Transverse colon (tissue), 3 donors: Measurements from ENCODE around the gene ROPN1B.

Source experiments
- EP300 ChIP-seq: sonication (generic); formaldehyde crosslinking; IDR thresholded peaks from one replicate; pipeline ENCODE4 v1.6.1; 2017; ENCODE audit warnings: antibody characterized with exemption, low read depth
- POLR2A ChIP-seq: fragments of 450-650 bp; IDR thresholded peaks from one replicate; pipeline ENCODE4 v1.6.1; 2016; ENCODE audit warnings: antibody characterized with exemption, mild to moderate bottlenecking, moderate library complexity
- TF ChIP-seq, protein P1 (sequence below), 5 experiments: fragments of 200-600 bp in 3 of 5; fragments of 450-650 bp in 2 of 5; sonication (generic) in 3 of 5; IDR thresholded peaks; 1 replicate in 2 of 5; 2 replicates in 3 of 5; pipeline ENCODE4 v1.5.1; 2016 to 2017; ENCODE audit warnings: antibody characterized with exemption in 5 of 5, inconsistent platforms in 3 of 5, mild to moderate bottlenecking in 2 of 5, moderate library complexity in 1 of 5

DNA sequence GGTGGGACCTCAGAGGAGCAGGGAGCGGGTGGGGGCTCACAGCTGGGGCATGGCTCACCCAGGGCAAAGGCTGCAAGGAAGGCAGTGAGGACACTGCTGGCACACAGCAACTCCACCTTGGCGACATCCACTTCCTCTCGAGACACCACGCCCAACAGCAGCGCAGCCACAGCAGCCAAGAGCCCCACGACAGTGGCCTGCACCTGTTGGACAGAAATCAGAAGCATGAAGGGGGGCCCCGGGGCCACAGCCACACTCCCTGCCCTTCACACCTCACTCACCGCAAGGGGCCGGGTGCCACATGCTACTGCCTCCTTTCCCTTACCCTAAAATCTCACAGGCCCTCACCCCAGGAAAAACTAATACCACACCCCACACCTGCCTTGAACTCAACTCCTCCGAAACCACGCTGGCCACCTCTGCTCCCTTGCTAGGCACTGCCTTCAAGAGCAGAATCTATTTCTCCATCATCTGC is 57.3 kb downstream of the ROPN1B start:
- TF ChIP-seq, protein P1, sequence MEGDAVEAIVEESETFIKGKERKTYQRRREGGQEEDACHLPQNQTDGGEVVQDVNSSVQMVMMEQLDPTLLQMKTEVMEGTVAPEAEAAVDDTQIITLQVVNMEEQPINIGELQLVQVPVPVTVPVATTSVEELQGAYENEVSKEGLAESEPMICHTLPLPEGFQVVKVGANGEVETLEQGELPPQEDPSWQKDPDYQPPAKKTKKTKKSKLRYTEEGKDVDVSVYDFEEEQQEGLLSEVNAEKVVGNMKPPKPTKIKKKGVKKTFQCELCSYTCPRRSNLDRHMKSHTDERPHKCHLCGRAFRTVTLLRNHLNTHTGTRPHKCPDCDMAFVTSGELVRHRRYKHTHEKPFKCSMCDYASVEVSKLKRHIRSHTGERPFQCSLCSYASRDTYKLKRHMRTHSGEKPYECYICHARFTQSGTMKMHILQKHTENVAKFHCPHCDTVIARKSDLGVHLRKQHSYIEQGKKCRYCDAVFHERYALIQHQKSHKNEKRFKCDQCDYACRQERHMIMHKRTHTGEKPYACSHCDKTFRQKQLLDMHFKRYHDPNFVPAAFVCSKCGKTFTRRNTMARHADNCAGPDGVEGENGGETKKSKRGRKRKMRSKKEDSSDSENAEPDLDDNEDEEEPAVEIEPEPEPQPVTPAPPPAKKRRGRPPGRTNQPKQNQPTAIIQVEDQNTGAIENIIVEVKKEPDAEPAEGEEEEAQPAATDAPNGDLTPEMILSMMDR (IDR thresholded peaks at IDR 0.05): no peak
- TF ChIP-seq POLR2A: no peak
- TF ChIP-seq EP300: no peak
